Ovary (tissue), 9 donors: ENCODE data around the gene LSM12. TPM values are rescaled to one million over a fixed set of nuclear protein-coding genes. Genes with fewer than 3 reads are reported as not detected.

ENCODE experiments used
- DNase-seq, 5 donors: peaks; one replicate each; pipeline ENCODE4 v3.0.0-alpha.2; 2019 to 2020
- H3K27ac ChIP-seq, 2 donors: fragments of 200-600 bp; one replicate each; pipeline versions ENCODE4 v1.5.1 to v1.8.0; 2019 to 2022
- H3K27me3 ChIP-seq: fragments of 200-600 bp; one replicate; pipeline ENCODE4 v1.8.0; 2022
- H3K36me3 ChIP-seq: fragments of 200-600 bp; sonication (generic); one replicate; pipeline ENCODE4 v1.5.1; 2019
- H3K4me1 ChIP-seq: one replicate; pipeline ENCODE4 v1.8.1; 2013; ENCODE audit warnings: mild to moderate bottlenecking, moderate library complexity; ENCODE audit not compliant: insufficient read depth
- H3K4me3 ChIP-seq: fragments of 200-600 bp; sonication (generic); one replicate; pipeline ENCODE4 v1.5.1; 2017
- H3K9me3 ChIP-seq, 2 donors: fragments of 200-600 bp in 1 of 2; sonication (generic) in 1 of 2; one replicate each; pipeline versions ENCODE4 v1.5.1 to v1.8.1; 2013 to 2019; ENCODE audit warnings: mild to moderate bottlenecking in 1 of 2, moderate library complexity in 1 of 2
- CTCF ChIP-seq, 3 donors: fragments of 450-650 bp in 2 of 3; fragments of 200-600 bp in 1 of 3; IDR thresholded peaks; one replicate each; pipeline versions ENCODE4 v1.5.1 to v1.8.0; 2016 to 2022; ENCODE audit warnings: antibody characterized with exemption in 3 of 3, mild to moderate bottlenecking in 1 of 3
- EP300 ChIP-seq: sonication (generic); formaldehyde crosslinking; IDR thresholded peaks from one replicate; pipeline ENCODE4 v1.6.1; 2017; ENCODE audit warnings: antibody characterized with exemption
- POLR2A ChIP-seq: fragments of 450-650 bp; IDR thresholded peaks from one replicate; pipeline ENCODE4 v1.6.1; 2017; ENCODE audit warnings: antibody characterized with exemption, mild to moderate bottlenecking, moderate library complexity
- WGBS, 3 donors: extraction: QIAGEN DNeasy Blood & Tissue Kit in 1 of 3; methylation state at CpG; one replicate each; pipeline versions ENCODE4 v1.1.5 to v1.1.7; 2013 to 2017; 5-methylcytosine and 5-hydroxymethylcytosine counted together
- intact Hi-C, 4 donors: fragments of 100-400 bp; cut with DNase I; formaldehyde crosslinking; loops; one replicate each; pipeline versions ENCODE4 v1.11.0 to v1.15.1; 2022 to 2023
- polyA plus RNA-seq, 2 donors: library from polyadenylated mRNA; stranded (reverse); fragments of 200-250 nt in 1 of 2; fragments of 350-450 nt in 1 of 2; fragmentation: Illumina TruSeq in 1 of 2; extraction: RNeasy Lipid Tissue Mini Kit (QIAGEN cat#74804) in 1 of 2; gene quantifications; one replicate each; pipeline ENCODE4 v1.2.3, GENCODE V29; 2013 to 2014
- total RNA-seq, 7 donors: library from RNA; depleted of rRNA in 2 of 7; stranded (reverse); fragments of >200 nt in 2 of 7; fragmentation: NEBNext Ultra II Directional in 3 of 7; extraction: Animal tissue kit (Norgen Biotek cat#: 25700) in 3 of 7; gene quantifications; one replicate each; pipeline versions ENCODE4 v1.1.0 to v1.2.4, GENCODE V29; 2016 to 2023
- donor health status: DM: no; HTN: no; CAD: no; lungs with moderate emphysema.
- donor health status: DM: no; HTN: no; CAD: no.
- donor health status: Bipolar disorder and iron deficiency.
- donor health status: DM: yes; HTN: yes; CAD: no.
- donor health status: DM: no; HTN: no; CAD: no.
- donor health status: DM: yes; HTN: yes; CAD: no.

The LSM12 gene
- total and polyA plus RNA-seq, 9 donors = 17.1 to 54.6 (median 36.4) TPM

- 91 to 96% (median 92%) methylated on average over 16 of the region's 16 CpGs for WGBS, 3 donors
- no peaks in the 10 kb centered on the region for H3K36me3 ChIP-seq
- no peaks in the 10 kb centered on the region for H3K27me3 ChIP-seq
- no peak overlapping the region for H3K27ac ChIP-seq
- no peak for DNase-seq
- intact Hi-C loops = no loop called here
- H3K9me3 ChIP-seq = no peaks in the 10 kb centered on the region
- peaks cover 2% of the 10 kb centered on the region for H3K4me1 ChIP-seq
- no peak overlapping the region for H3K4me3 ChIP-seq
- TF ChIP-seq CTCF (IDR thresholded peaks at IDR 0.05) = no peak
- TF ChIP-seq POLR2A = no peak
- TF ChIP-seq EP300 = no peak
Observed at GRCh38 chr17:44088254-44088653, 21.8 kb upstream of the LSM12 start.

DNA sequence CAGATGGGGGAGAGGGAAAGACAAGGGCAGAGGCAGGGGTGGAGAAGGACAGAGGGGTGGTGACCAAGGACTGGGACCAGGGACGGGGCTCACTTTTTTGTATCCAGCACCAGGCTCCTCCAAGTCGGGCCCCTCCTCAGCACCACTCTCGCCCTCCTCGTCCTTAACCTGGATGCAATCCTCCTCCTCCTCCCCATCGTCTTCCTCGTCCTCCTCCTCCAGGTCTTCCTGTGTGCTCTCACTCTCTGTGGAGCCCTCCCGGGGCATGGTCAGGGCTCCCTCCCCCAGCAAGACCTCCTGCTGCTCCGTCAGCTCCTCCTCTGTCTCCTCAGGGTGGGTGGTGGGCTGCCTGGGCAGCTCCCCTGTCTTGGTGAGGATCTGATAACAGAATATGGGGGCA is 20.8 kb upstream of the LSM12 start:
- intact Hi-C loops = no loop called here
- 33 to 37% (median 36%) methylated on average over 7 to 8 of the region's 8 CpGs for WGBS, 3 donors

GRCh38 chr17:44086364-44087311 is 20.2 kb upstream of the LSM12 start:
- H3K27ac ChIP-seq = peak overlapping the region; percentile 48 to 67
- H3K36me3 ChIP-seq = no peaks in the 10 kb centered on the region
- no peak overlapping the region for H3K4me3 ChIP-seq
- H3K4me1 ChIP-seq = peaks cover 2% of the 10 kb centered on the region
- peak; percentile 54 to 75 (median 68) for DNase-seq
- TF ChIP-seq POLR2A (no peak), CTCF (IDR thresholded peaks at IDR 0.05) (no peak), EP300 (no peak)
- intact Hi-C loops = no loop called here
- WGBS, 3 donors = 34 to 38% (median 34%) methylated on average over 23 of the region's 23 CpGs
- H3K9me3 ChIP-seq = no peaks in the 10 kb centered on the region
- no peaks in the 10 kb centered on the region for H3K27me3 ChIP-seq

More for the DNA sequence above, 20.8 kb upstream of the LSM12 start:
- Histone ChIP-seq H3K36me3 (no peaks in the 10 kb centered on the region), H3K4me1 (peaks cover 2% of the 10 kb centered on the region), H3K27ac (peak overlapping the region in 1 of 2 donors; percentile 13), H3K9me3 (no peaks in the 10 kb centered on the region), H3K4me3 (no peak overlapping the region), H3K27me3 (no peaks in the 10 kb centered on the region)
- no peak for TF ChIP-seq CTCF (IDR thresholded peaks at IDR 0.05)
- no peak for TF ChIP-seq EP300
- TF ChIP-seq POLR2A = no peak
- no peak for DNase-seq

DNA sequence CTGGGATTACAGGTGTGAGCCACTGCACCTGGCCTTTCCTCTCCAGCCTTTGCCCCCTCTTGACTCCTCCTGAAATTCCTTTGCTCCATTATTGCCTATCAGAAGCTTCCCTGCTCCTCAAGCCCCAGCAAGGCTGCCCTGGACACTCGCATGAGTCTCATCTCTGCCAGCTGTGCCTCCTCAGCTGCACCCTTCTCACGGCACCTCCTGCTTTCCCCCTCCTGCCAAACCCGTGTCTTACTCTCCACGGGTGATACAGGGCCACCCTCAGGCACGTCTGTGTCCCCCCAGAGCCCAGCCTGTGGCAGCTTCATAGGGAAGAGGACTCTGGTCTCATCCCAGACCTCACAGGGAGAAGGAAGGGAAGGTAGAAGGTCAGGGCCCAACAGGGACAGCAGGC is 19.4 kb upstream of the LSM12 start:
- H3K4me1 ChIP-seq = peaks cover 2% of the 10 kb centered on the region
- 60 to 71% (median 63%) methylated on average over 5 of the region's 5 CpGs for WGBS, 3 donors
- H3K9me3 ChIP-seq = no peaks in the 10 kb centered on the region
- intact Hi-C loops = no loop called here
- peak overlapping the region; percentile 48 to 67 for H3K27ac ChIP-seq
- H3K36me3 ChIP-seq = no peaks in the 10 kb centered on the region
- no peaks in the 10 kb centered on the region for H3K27me3 ChIP-seq
- no peak for TF ChIP-seq EP300
- TF ChIP-seq CTCF (IDR thresholded peaks at IDR 0.05) = no peak
- TF ChIP-seq POLR2A = no peak
- DNase-seq = no peak
- no peak overlapping the region for H3K4me3 ChIP-seq
